ENCODE results near the gene TMEM100. TPM values are rescaled to one million over a fixed set of nuclear protein-coding genes. Genes with fewer than 3 reads are reported as not detected.

The TMEM100 gene
- total and polyA plus RNA-seq, 2 of the 8 experiments (the other 6 are each of a cell fraction or from before 2014, with no cell fraction given): 0.36 to 0.48 TPM

DNA sequence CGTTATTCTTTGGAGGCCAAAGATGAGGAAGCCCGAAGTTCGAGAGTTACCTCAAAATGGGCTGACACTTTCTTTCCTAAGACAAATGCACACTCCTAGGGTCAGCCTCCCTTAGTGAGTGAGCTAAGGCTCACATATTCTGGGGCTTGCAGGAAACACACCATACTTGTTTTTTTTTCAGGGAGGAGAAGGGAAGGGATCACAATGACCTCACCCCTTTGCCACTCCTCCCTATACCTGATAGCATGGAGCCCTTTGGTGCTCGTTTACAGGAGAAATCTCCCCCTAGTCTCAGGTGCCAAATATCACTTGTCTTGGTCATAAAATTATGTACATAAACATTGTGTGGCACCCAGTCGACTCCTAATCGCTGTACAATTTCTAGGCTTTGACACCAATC, 4.6 kb upstream of the TMEM100 start:
- Histone ChIP-seq H3K4me1 (replicated peaks in 1 of 4; ENCODE audit: control insufficient read depth in 3 of 4, insufficient read depth in 4 of 4, low read length in 3 of 4) (peaks cover 1 to 17% (median 8%) of the 10 kb centered on the region in 4 experiments; a peak in 4 of 7 replicates), H3K9ac (replicated peaks in 1 of 4; ENCODE audit: extremely low read depth in 1 of 4, low read depth in 3 of 4, low read length in 3 of 4) (no peak overlapping the region), H2AFZ (ENCODE audit: low read length) (0 out of 2 replicates have a peak overlapping the region, but pooled peaks have one; percentile 38), H3K23me2 (ENCODE audit: low read depth, low read length) (no peaks in the 10 kb centered on the region), H3K27ac (ENCODE audit: low read depth, low read length) (no peak overlapping the region), H2BK5ac (ENCODE audit: low read depth, low read length) (no peak overlapping the region), H3K4me2 (ENCODE audit: insufficient read depth in 1 of 2, low read depth in 2 of 2, low read length in 2 of 2) (no peak overlapping the region), H4K5ac (ENCODE audit: insufficient read length, low read depth, low read length) (no peak overlapping the region), H3K23ac (ENCODE audit: insufficient read length) (no peak overlapping the region), H3K79me2 (ENCODE audit: control insufficient read depth in 1 of 2, insufficient read depth in 2 of 2, low read length in 2 of 2) (no peaks in the 10 kb centered on the region), H3K36me3 (ENCODE audit: control insufficient read depth in 2 of 4, insufficient read depth in 4 of 4, low read length in 3 of 4) (no peaks in the 10 kb centered on the region), H3K18ac (ENCODE audit: extremely low read depth, low read length) (no peak overlapping the region), H3K9me3 (ENCODE audit: insufficient read depth in 2 of 2, low read depth in 1 of 2, low read length in 1 of 2) (no peaks in the 10 kb centered on the region), H3K56ac (replicated peaks; ENCODE audit: insufficient read length, low read depth, low read length) (no peak overlapping the region), H2BK15ac (ENCODE audit: low read length) (no peak overlapping the region), H2BK20ac (ENCODE audit: low read length) (no peak overlapping the region), H2BK120ac (replicated peaks; ENCODE audit: low read depth, low read length) (no peak overlapping the region), H2BK12ac (ENCODE audit: low read depth, low read length) (no peak overlapping the region), H4K8ac (ENCODE audit: extremely low read depth, insufficient read depth, low read length) (no peak overlapping the region), H2AK5ac (ENCODE audit: low read depth, low read length) (no peak overlapping the region), H3K14ac (ENCODE audit: insufficient read length) (no peak overlapping the region), H3K4me3 (ENCODE audit: extremely low read depth in 1 of 4, insufficient read depth in 2 of 4, low read depth in 3 of 4, low read length in 4 of 4) (no peak overlapping the region), H4K91ac (replicated peaks; ENCODE audit: insufficient read length, low read length) (no peak overlapping the region), H3K79me1 (ENCODE audit: low read depth, low read length) (no peaks in the 10 kb centered on the region), H3K4ac (replicated peaks; ENCODE audit: insufficient read length, low read depth, low read length) (no peak overlapping the region), H4K20me1 (replicated peaks in 1 of 2; ENCODE audit: control insufficient read depth in 1 of 2, insufficient read depth in 2 of 2, low read length in 2 of 2) (no peaks in the 10 kb centered on the region), H3K27me3 (replicated peaks in 1 of 4; ENCODE audit: control insufficient read depth in 3 of 4, extremely low read depth in 1 of 4, insufficient read depth in 3 of 4, low read length in 3 of 4) (no peaks in the 10 kb centered on the region)
- CTCF ChIA-PET (ENCODE audit: partially characterized antibody): interaction anchor here (1.6 to 1.7 kb wide), 2 partner anchors 10 to 20 kb away, joined by 7 read pairs; no protein-coding TSS in a partner anchor
- FAIRE-seq: no peak
- no peak for DNase-seq (ENCODE audit: low read depth in 1 of 2, low spot score in 2 of 2)
- WGBS, 2 experiments (ENCODE audit: extremely low coverage in 1 of 2, insufficient coverage in 1 of 2, insufficient read length in 1 of 2, insufficient replicate concordance in 2 of 2, low coverage in 1 of 2, low lambda C conversion rate in 2 of 2, missing lambda C conversion rate in 1 of 2): 92% methylated on average over 6 of the region's 6 CpGs; no CpG with 5 or more reads in 1 of the 2 experiments
- TF ChIP-seq RBBP5 (IDR thresholded peaks at IDR 0.05; ENCODE audit: borderline replicate concordance, low read depth, low read length): no peak
- no peak for TF ChIP-seq TCF12 (IDR thresholded peaks at IDR 0.05; ENCODE audit: low read depth, low read length)
- no peak for TF ChIP-seq POLR2AphosphoS5 (IDR thresholded peaks at IDR 0.05; ENCODE audit: low read depth, low read length)
- TF ChIP-seq SP4 (IDR thresholded peaks at IDR 0.05; ENCODE audit: low read length): no peak
- no peak for TF ChIP-seq RFX5 (IDR thresholded peaks at IDR 0.05; ENCODE audit: borderline replicate concordance, low read depth, low read length)
- no peak for TF ChIP-seq TEAD4 (IDR thresholded peaks at IDR 0.05; ENCODE audit: low read depth, low read length)
- TF ChIP-seq RXRA (IDR thresholded peaks at IDR 0.05; ENCODE audit: insufficient read depth, low read depth, low read length): no peak
- POLR2A ChIA-PET (ENCODE audit: partially characterized antibody): no interaction called here

All from H1 (cell line).